Testis (tissue), 2 donors: ENCODE data around the gene FLYWCH1.

Experiments
- POLR2A ChIP-seq: fragments of 450-650 bp; IDR thresholded peaks from one replicate; pipeline ENCODE4 v1.6.1; 2017; ENCODE audit warnings: antibody characterized with exemption, mild to moderate bottlenecking, moderate library complexity
- TF ChIP-seq, protein P1 (sequence below), 3 experiments: fragments of 450-650 bp in 2 of 3; fragments of 200-600 bp in 1 of 3; sonication (generic) in 1 of 3; IDR thresholded peaks; one replicate each; pipeline ENCODE4 v1.5.1; 2016 to 2019; ENCODE audit warnings: antibody characterized with exemption in 3 of 3, mild to moderate bottlenecking in 2 of 3, moderate library complexity in 1 of 3

DNA sequence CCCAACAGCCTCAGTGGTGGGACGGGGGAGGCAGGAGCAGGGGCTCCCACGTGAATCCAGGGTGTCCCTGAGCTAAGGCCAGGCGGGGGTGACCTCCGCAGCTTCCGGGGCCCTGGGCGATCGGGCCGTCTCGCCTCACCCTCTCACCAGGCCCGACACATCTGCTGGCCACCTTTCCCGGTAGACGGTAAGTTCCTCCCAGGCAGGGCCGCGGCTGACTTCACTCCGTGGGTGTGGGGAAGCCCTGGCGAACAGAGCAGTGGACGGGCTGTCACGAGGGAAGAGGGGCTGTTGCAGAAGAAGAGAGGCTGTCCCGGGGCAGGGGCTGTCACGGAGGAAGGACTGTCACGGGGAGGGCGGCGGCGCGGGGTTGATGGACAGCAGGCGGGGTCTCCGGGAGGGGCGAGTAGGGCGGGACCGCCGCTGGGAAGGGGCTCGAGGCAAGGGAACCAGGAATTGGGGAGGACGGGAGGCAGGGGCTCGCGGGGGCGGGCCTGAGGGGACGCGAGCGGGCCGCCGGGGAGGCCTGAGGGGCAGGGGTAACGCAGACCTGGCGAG, 68.0 kb downstream of the FLYWCH1 start:
- TF ChIP-seq, protein P1, sequence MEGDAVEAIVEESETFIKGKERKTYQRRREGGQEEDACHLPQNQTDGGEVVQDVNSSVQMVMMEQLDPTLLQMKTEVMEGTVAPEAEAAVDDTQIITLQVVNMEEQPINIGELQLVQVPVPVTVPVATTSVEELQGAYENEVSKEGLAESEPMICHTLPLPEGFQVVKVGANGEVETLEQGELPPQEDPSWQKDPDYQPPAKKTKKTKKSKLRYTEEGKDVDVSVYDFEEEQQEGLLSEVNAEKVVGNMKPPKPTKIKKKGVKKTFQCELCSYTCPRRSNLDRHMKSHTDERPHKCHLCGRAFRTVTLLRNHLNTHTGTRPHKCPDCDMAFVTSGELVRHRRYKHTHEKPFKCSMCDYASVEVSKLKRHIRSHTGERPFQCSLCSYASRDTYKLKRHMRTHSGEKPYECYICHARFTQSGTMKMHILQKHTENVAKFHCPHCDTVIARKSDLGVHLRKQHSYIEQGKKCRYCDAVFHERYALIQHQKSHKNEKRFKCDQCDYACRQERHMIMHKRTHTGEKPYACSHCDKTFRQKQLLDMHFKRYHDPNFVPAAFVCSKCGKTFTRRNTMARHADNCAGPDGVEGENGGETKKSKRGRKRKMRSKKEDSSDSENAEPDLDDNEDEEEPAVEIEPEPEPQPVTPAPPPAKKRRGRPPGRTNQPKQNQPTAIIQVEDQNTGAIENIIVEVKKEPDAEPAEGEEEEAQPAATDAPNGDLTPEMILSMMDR (IDR thresholded peaks at IDR 0.05), result no peak
- no peak for TF ChIP-seq POLR2A
